Right cardiac atrium (tissue), 5 donors: ENCODE measurements around the gene CCDC92. TPM values are rescaled to one million over a fixed set of nuclear protein-coding genes. Genes with fewer than 3 reads are reported as not detected.

Experiments
- ATAC-seq, 2 donors: fragments of 200-7000 bp; cut with Tn5 transposase; one replicate each; pipeline versions ENCODE4 v1.8.0 to v1.9.1; 2020; ENCODE audit warnings: moderate library complexity in 2 of 2, mild to moderate bottlenecking in 1 of 2
- DNase-seq, 3 donors: peaks; one replicate each; pipeline ENCODE4 v3.0.0-alpha.2; 2020
- H3K27ac ChIP-seq: one replicate; pipeline ENCODE4 v1.5.1; 2013; ENCODE audit warnings: mild to moderate bottlenecking, low read length, control low read depth, moderate library complexity
- H3K27me3 ChIP-seq: one replicate; pipeline ENCODE4 v1.6.1; 2013; ENCODE audit not compliant: control insufficient read depth, insufficient read depth
- H3K4me1 ChIP-seq: one replicate; pipeline ENCODE4 v1.6.1; 2013; ENCODE audit warnings: low read length; ENCODE audit not compliant: control insufficient read depth, insufficient read depth
- H3K4me3 ChIP-seq: one replicate; pipeline ENCODE4 v1.5.1; 2013; ENCODE audit warnings: low read length, control low read depth
- H3K9me3 ChIP-seq: one replicate; pipeline ENCODE4 v1.6.1; 2013; ENCODE audit warnings: low read length; ENCODE audit not compliant: control insufficient read depth
- WGBS: extraction: QIAGEN DNeasy Blood & Tissue Kit; methylation state at CpG from one replicate; pipeline ENCODE4 v1.1.7; 2013; 5-methylcytosine and 5-hydroxymethylcytosine counted together
- intact Hi-C, 4 donors: fragments of 100-400 bp; cut with DNase I; formaldehyde crosslinking; loops; one replicate each; pipeline versions ENCODE4 v1.11.0 to v1.14.0; 2022 to 2023
- polyA plus RNA-seq: library from polyadenylated mRNA; stranded (reverse); fragments of 200-250 nt; gene quantifications from one replicate; pipeline ENCODE4 v1.2.3, GENCODE V29; 2013
- total RNA-seq, 4 donors: library from RNA; stranded (reverse); fragmentation: NEBNext Ultra II Directional; extraction: Animal tissue kit (Norgen Biotek cat#: 25700); gene quantifications; one replicate each; pipeline ENCODE4 v1.2.1, GENCODE V29; 2021
- donor health status: healthy with polysubstance abuse.
- donor health status: DM: no; HTN: yes; CAD: no.
- donor health status: DM: no; HTN: no; CAD: no.
- donor health status: DM: no; HTN: yes; CAD: no; lungs with severe emphysema.
- donor health status: DM: yes; HTN: yes; CAD: no.

Gene CCDC92
- total and polyA plus RNA-seq, 5 donors, result 47.5 to 80.0 (median 53.0) TPM

GRCh38 chr12:124001343-124001742, 28.7 kb upstream of the CCDC92 start:
- ATAC-seq (no peak), DNase-seq (no peak)
- H3K9me3 ChIP-seq, result no peaks in the 10 kb centered on the region
- peaks cover 33% of the 10 kb centered on the region for H3K4me1 ChIP-seq
- intact Hi-C loops, result no loop called here
- H3K4me3 ChIP-seq, result no peak overlapping the region
- 81% methylated on average over 7 of the region's 7 CpGs for WGBS
- no peak overlapping the region for H3K27ac ChIP-seq
- H3K27me3 ChIP-seq, result no peaks in the 10 kb centered on the region

- ATAC-seq (no peak), DNase-seq (no peak)
- Histone ChIP-seq H3K4me3 (no peak overlapping the region), H3K27me3 (no peaks in the 10 kb centered on the region), H3K9me3 (no peaks in the 10 kb centered on the region), H3K4me1 (peaks cover 39% of the 10 kb centered on the region), H3K27ac (no peak overlapping the region)
- intact Hi-C loops, result no loop called here
- 81% methylated on average over 5 of the region's 5 CpGs for WGBS
Measured at GRCh38 chr12:124000111-124000510, 27.5 kb upstream of the CCDC92 start.

GRCh38 chr12:123998991-123999359, 26.3 kb upstream of the CCDC92 start:
- Histone ChIP-seq H3K9me3 (no peaks in the 10 kb centered on the region), H3K4me1 (peaks cover 40% of the 10 kb centered on the region), H3K27ac (no peak overlapping the region), H3K27me3 (no peaks in the 10 kb centered on the region), H3K4me3 (no peak overlapping the region)
- WGBS, result 56% methylated on average over 2 of the region's 2 CpGs
- intact Hi-C loops, result no loop called here
- no peak for ATAC-seq
- DNase-seq, result no peak

GRCh38 chr12:123998344-123998990, 25.8 kb upstream of the CCDC92 start:
- ATAC-seq, result no peak
- peaks cover 38% of the 10 kb centered on the region for H3K4me1 ChIP-seq

GRCh38 chr12:123997908-123998307, 25.3 kb upstream of the CCDC92 start:
- no peak for ATAC-seq

More at GRCh38 chr12:123998344-123998990, 25.8 kb upstream of the CCDC92 start:
- no peaks in the 10 kb centered on the region for H3K9me3 ChIP-seq
- no peak for DNase-seq
- no peak overlapping the region for H3K4me3 ChIP-seq
- no peaks in the 10 kb centered on the region for H3K27me3 ChIP-seq
- WGBS, result 66% methylated on average over 2 of the region's 2 CpGs
- H3K27ac ChIP-seq, result peak overlapping the region; percentile 75
- intact Hi-C loops, result no loop called here

GRCh38 chr12:123997033-123997822, 24.6 kb upstream of the CCDC92 start:
- DNase-seq (no peak), ATAC-seq (no peak)
- Histone ChIP-seq H3K27me3 (no peaks in the 10 kb centered on the region), H3K4me3 (no peak overlapping the region), H3K9me3 (no peaks in the 10 kb centered on the region), H3K4me1 (peaks cover 35% of the 10 kb centered on the region), H3K27ac (peak overlapping the region; percentile 16)
- 72% methylated on average over 6 of the region's 6 CpGs for WGBS
- intact Hi-C loops, result no loop called here

More at GRCh38 chr12:123997908-123998307, 25.3 kb upstream of the CCDC92 start:
- no peak overlapping the region for H3K4me3 ChIP-seq
- H3K27ac ChIP-seq, result peak overlapping the region; percentile 2
- 59% methylated on average over 5 of the region's 5 CpGs for WGBS
- intact Hi-C loops, result no loop called here
- no peaks in the 10 kb centered on the region for H3K9me3 ChIP-seq
- no peak for DNase-seq
- H3K4me1 ChIP-seq, result peaks cover 38% of the 10 kb centered on the region
- H3K27me3 ChIP-seq, result no peaks in the 10 kb centered on the region

- intact Hi-C loops, result no loop called here
- 79% methylated on average over 6 of the region's 6 CpGs for WGBS
- ATAC-seq (no peak), DNase-seq (no peak)
- H3K27ac ChIP-seq, result no peak overlapping the region
- peaks cover 33% of the 10 kb centered on the region for H3K4me1 ChIP-seq
- no peaks in the 10 kb centered on the region for H3K9me3 ChIP-seq
- H3K27me3 ChIP-seq, result no peaks in the 10 kb centered on the region
- no peak overlapping the region for H3K4me3 ChIP-seq
Measured at GRCh38 chr12:123996581-123996980, 23.9 kb upstream of the CCDC92 start.

GRCh38 chr12:123995023-123995748, 22.6 kb upstream of the CCDC92 start:
- intact Hi-C loops, result no loop called here

GRCh38 chr12:123992118-123992825, 19.6 kb upstream of the CCDC92 start:
- 82% methylated on average over 8 of the region's 8 CpGs for WGBS
- no peak overlapping the region for H3K27ac ChIP-seq
- DNase-seq (no peak), ATAC-seq (no peak)
- intact Hi-C loops, result no loop called here
- no peaks in the 10 kb centered on the region for H3K9me3 ChIP-seq
- no peak overlapping the region for H3K4me3 ChIP-seq
- no peaks in the 10 kb centered on the region for H3K27me3 ChIP-seq
- peaks cover 32% of the 10 kb centered on the region for H3K4me1 ChIP-seq

More at GRCh38 chr12:123995023-123995748, 22.6 kb upstream of the CCDC92 start:
- Histone ChIP-seq H3K27me3 (no peaks in the 10 kb centered on the region), H3K4me3 (no peak overlapping the region), H3K27ac (no peak overlapping the region), H3K4me1 (peaks cover 38% of the 10 kb centered on the region), H3K9me3 (no peaks in the 10 kb centered on the region)
- WGBS, result 76% methylated on average over 7 of the region's 7 CpGs
- ATAC-seq (peak in 1 of 2 donors; percentile 30), DNase-seq (no peak)

GRCh38 chr12:123991372-123991951, 18.8 kb upstream of the CCDC92 start:
- no peak for DNase-seq
- no peaks in the 10 kb centered on the region for H3K27me3 ChIP-seq
- no peak overlapping the region for H3K27ac ChIP-seq
- H3K4me3 ChIP-seq, result no peak overlapping the region
- intact Hi-C loops, result no loop called here
- peaks cover 30% of the 10 kb centered on the region for H3K4me1 ChIP-seq
- 90% methylated on average over 2 of the region's 2 CpGs for WGBS
- H3K9me3 ChIP-seq, result no peaks in the 10 kb centered on the region
- no peak for ATAC-seq
